Choroid plexus epithelial cell (primary cell): Measurements from ENCODE around the gene DEFB110.

Source experiments
- DNase-seq: peaks from one replicate; pipeline ENCODE4 v3.0.0-alpha.2; 2010; ENCODE audit warnings: low read depth
- H3K4me3 ChIP-seq: 2 replicates; pipeline ENCODE4 v1.5.1; 2011; ENCODE audit warnings: low read depth, mild to moderate bottlenecking, control low read depth, low read length, moderate library complexity
- CTCF ChIP-seq: conservative IDR thresholded peaks from 2 replicates; pipeline ENCODE4 v1.5.1; 2011; ENCODE audit warnings: low read depth, mild to moderate bottlenecking, control low read depth, inconsistent platforms, low read length, moderate library complexity

Gene DEFB110

GRCh38 chr6:49986551-49986950, 35.2 kb downstream of the DEFB110 start:
- no peak for DNase-seq
- no peak for TF ChIP-seq CTCF
- no peak overlapping the region for H3K4me3 ChIP-seq

- no peak overlapping the region for H3K4me3 ChIP-seq
- TF ChIP-seq CTCF = no peak
- no peak for DNase-seq
Measured at GRCh38 chr6:49982046-49982445, 39.7 kb downstream of the DEFB110 start.

- H3K4me3 ChIP-seq = no peak overlapping the region
- no peak for DNase-seq
- TF ChIP-seq CTCF = no peak
Measured at GRCh38 chr6:49980898-49981297, 40.9 kb downstream of the DEFB110 start.

- H3K4me3 ChIP-seq = no peak overlapping the region
- TF ChIP-seq CTCF = no peak
- no peak for DNase-seq
Measured at GRCh38 chr6:49979584-49979983, 42.2 kb downstream of the DEFB110 start.

- no peak for DNase-seq
Measured at GRCh38 chr6:49978332-49979226, 43.2 kb downstream of the DEFB110 start.

GRCh38 chr6:49969605-49970004, 52.2 kb downstream of the DEFB110 start, which contains the start of gene DEFB113:
DEFB113 (minus strand) TSS chr6:49969625; CDS start chr6:49969625, 0 bp downstream.
- no peak for DNase-seq
- H3K4me3 ChIP-seq = no peak within 1 kb of the TSS
- TF ChIP-seq CTCF = no peak

More at GRCh38 chr6:49978332-49979226, 43.2 kb downstream of the DEFB110 start:
- no peak for TF ChIP-seq CTCF
- no peak overlapping the region for H3K4me3 ChIP-seq
